HEK293 (cell line): ENCODE data around the gene SOX6.

Experiments used
- CTCF ChIP-seq: fragments of 450-650 bp; formaldehyde crosslinking; IDR thresholded peaks from 2 replicates; pipeline ENCODE4 v1.5.1; 2016; ENCODE audit warnings: missing biosample characterization, missing genetic modification characterization
- KLF10 ChIP-seq: fragments of 450-650 bp; IDR thresholded peaks from 2 replicates; pipeline ENCODE4 v1.5.1; 2018; ENCODE audit warnings: missing biosample characterization, mild to moderate bottlenecking, missing genetic modification characterization
- SP3 ChIP-seq: fragments of 450-650 bp; formaldehyde crosslinking; IDR thresholded peaks from 2 replicates; pipeline ENCODE4 v1.5.1; 2016; ENCODE audit warnings: missing biosample characterization, missing genetic modification characterization
- ZNF341 ChIP-seq: fragments of 450-650 bp; formaldehyde crosslinking; IDR thresholded peaks from 2 replicates; pipeline ENCODE4; 2016; ENCODE audit warnings: low read depth, missing biosample characterization, missing genetic modification characterization
- ZSCAN5A ChIP-seq: fragments of 450-650 bp; formaldehyde crosslinking; IDR thresholded peaks from 2 replicates; pipeline ENCODE4 v1.5.1; 2016; ENCODE audit warnings: missing biosample characterization, missing genetic modification characterization
- TF ChIP-seq, protein P1 (sequence below): fragments of 450-650 bp; formaldehyde crosslinking; conservative IDR thresholded peaks from 2 replicates; pipeline ENCODE4 v1.5.1; 2016; ENCODE audit warnings: low read depth, missing biosample characterization, missing genetic modification characterization

DNA sequence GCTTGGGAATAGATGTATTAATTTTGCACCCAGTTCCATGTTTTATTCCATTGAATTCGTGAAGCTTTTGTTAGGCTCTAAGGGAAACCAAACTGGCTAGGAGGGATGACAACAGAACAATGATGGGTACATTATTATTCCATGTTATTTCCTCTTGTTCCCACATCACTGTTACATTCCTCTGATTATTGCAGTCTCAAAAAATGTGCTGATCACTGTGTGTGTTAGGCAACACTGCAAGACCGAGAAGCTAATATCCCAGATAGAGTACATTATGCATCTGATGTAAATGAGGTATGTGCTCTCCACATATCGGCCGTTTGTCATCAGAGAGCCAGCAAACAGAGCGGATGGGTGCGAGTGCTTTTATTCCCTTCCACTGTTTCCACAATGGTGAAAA lies 327.9 kb downstream of the SOX6 start:
- TF ChIP-seq, protein P1, sequence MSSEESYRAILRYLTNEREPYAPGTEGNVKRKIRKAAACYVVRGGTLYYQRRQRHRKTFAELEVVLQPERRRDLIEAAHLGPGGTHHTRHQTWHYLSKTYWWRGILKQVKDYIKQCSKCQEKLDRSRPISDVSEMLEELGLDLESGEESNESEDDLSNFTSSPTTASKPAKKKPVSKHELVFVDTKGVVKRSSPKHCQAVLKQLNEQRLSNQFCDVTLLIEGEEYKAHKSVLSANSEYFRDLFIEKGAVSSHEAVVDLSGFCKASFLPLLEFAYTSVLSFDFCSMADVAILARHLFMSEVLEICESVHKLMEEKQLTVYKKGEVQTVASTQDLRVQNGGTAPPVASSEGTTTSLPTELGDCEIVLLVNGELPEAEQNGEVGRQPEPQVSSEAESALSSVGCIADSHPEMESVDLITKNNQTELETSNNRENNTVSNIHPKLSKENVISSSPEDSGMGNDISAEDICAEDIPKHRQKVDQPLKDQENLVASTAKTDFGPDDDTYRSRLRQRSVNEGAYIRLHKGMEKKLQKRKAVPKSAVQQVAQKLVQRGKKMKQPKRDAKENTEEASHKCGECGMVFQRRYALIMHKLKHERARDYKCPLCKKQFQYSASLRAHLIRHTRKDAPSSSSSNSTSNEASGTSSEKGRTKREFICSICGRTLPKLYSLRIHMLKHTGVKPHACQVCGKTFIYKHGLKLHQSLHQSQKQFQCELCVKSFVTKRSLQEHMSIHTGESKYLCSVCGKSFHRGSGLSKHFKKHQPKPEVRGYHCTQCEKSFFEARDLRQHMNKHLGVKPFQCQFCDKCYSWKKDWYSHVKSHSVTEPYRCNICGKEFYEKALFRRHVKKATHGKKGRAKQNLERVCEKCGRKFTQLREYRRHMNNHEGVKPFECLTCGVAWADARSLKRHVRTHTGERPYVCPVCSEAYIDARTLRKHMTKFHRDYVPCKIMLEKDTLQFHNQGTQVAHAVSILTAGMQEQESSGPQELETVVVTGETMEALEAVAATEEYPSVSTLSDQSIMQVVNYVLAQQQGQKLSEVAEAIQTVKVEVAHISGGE (tag by site-specific recombination), result no peak
- TF ChIP-seq CTCF (tag by site-specific recombination) (no peak), ZSCAN5A (no peak), KLF10 (tag by site-specific recombination) (no peak), SP3 (tag by site-specific recombination) (no peak), ZNF341 (tag by site-specific recombination) (no peak)
